Right atrium auricular region (tissue), 2 donors: ENCODE measurements around the gene TMEM38A. TPM values are rescaled to one million over a fixed set of nuclear protein-coding genes. Genes with fewer than 3 reads are reported as not detected.
A peak's percentile ranks its signal among the peaks of the same experiment; 100 is the strongest.
"Not testable (repeated sequence)": the region's sequence is repeated elsewhere in the genome, so short reads cannot be mapped to it uniquely, and the experiment has no call there.

Experiments
- DNase-seq: peaks from one replicate; pipeline ENCODE4 v3.0.0-alpha.2; 2019; ENCODE audit warnings: low spot score
- H3K27ac ChIP-seq, 2 donors: fragments of 200-600 bp; sonication (generic); 1 replicate in 1 of 2; 2 replicates in 1 of 2; pipeline ENCODE4 v1.5.1; 2016 to 2019
- H3K27me3 ChIP-seq, 2 donors: fragments of 200-600 bp; sonication (generic); one replicate each; pipeline versions ENCODE4 v1.5.1 to v1.6.0; 2017 to 2019
- H3K36me3 ChIP-seq: fragments of 200-600 bp; sonication (generic); one replicate; pipeline ENCODE4 v1.5.1; 2016
- H3K4me1 ChIP-seq, 2 donors: fragments of 200-600 bp; sonication (generic); one replicate each; pipeline versions ENCODE4 v1.5.1 to v1.6.0; 2017 to 2019
- H3K4me3 ChIP-seq, 2 donors: fragments of 200-600 bp; sonication (generic); 1 replicate in 1 of 2; 2 replicates in 1 of 2; pipeline ENCODE4 v1.5.1; 2017 to 2019; ENCODE audit warnings: mild to moderate bottlenecking in 1 of 2, moderate library complexity in 1 of 2
- H3K9me3 ChIP-seq, 2 donors: fragments of 200-600 bp; sonication (generic); one replicate each; pipeline ENCODE4 v1.5.1; 2019
- total RNA-seq, 2 donors: library from RNA; depleted of rRNA; stranded (reverse); fragments of >200 nt; gene quantifications; one replicate each; pipeline ENCODE4 v1.1.0, GENCODE V29; 2016
- TF ChIP-seq, protein P1 (sequence below), 2 donors: fragments of 200-600 bp; sonication (generic); IDR thresholded peaks; one replicate each; pipeline ENCODE4 v1.5.1; 2019; ENCODE audit warnings: antibody characterized with exemption in 2 of 2

Gene TMEM38A
- total RNA-seq, 2 donors from 2014 or later: 12.1 to 14.5 TPM

DNA sequence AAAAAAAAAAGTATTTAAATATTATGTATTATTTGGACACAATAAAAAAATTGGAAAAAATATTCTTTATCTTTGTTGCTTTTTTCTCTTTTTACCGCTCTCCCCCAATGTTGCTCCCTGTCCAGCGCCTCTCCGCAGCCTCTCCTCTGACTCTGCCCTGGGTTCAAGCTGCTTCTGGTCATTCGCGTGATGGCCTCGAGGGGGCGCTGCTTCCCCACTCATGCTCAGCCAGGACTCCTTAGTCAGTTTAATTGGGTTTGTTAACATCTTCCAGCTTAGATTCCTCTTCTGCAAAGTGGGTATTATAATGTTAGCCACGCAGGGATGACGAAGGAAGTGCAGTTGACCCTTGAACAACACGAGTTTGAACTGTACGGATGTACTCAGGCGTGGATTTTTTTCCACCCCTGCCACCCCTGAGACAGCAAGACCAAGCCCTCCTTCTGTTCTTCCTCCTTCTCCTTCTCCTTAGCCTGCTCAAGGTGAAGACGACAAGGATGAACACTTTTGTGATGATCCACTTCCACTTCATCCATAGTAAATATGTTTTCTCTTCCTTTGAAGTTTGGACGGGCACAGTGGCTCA lies 53.9 kb downstream of the TMEM38A start:
- H3K27ac ChIP-seq: no peak overlapping the region
- H3K4me1 ChIP-seq: no peaks in the 10 kb centered on the region
- TF ChIP-seq, protein P1, sequence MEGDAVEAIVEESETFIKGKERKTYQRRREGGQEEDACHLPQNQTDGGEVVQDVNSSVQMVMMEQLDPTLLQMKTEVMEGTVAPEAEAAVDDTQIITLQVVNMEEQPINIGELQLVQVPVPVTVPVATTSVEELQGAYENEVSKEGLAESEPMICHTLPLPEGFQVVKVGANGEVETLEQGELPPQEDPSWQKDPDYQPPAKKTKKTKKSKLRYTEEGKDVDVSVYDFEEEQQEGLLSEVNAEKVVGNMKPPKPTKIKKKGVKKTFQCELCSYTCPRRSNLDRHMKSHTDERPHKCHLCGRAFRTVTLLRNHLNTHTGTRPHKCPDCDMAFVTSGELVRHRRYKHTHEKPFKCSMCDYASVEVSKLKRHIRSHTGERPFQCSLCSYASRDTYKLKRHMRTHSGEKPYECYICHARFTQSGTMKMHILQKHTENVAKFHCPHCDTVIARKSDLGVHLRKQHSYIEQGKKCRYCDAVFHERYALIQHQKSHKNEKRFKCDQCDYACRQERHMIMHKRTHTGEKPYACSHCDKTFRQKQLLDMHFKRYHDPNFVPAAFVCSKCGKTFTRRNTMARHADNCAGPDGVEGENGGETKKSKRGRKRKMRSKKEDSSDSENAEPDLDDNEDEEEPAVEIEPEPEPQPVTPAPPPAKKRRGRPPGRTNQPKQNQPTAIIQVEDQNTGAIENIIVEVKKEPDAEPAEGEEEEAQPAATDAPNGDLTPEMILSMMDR (IDR thresholded peaks at IDR 0.05): peak; percentile 45 to 70
- H3K4me3 ChIP-seq: no peak overlapping the region
- H3K36me3 ChIP-seq: no peaks in the 10 kb centered on the region
- no peaks in the 10 kb centered on the region for H3K27me3 ChIP-seq
- no peaks in the 10 kb centered on the region for H3K9me3 ChIP-seq
- DNase-seq: peak; percentile 65

DNA sequence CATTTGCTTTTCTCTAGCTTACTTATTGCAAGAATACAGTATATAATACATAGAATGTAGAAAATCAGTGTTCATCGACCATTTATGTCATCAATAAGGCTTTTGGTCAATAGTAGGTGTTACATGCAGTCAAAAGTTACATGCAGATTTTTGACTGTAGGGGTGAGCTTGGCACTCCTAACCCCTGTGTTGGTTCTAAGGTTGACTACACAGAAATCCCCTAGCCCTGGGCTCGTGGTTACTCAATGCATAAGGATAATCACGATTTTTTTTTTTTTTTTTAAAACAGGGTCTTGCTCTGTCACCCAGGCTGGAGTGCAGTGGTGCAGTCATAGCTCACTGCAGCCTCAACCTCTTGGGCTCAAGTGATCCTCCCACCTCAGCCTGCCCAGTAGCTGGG lies 54.7 kb downstream of the TMEM38A start:
- Histone ChIP-seq H3K9me3 (no peaks in the 10 kb centered on the region), H3K4me1 (no peaks in the 10 kb centered on the region), H3K4me3 (no peak overlapping the region), H3K27ac (no peak overlapping the region), H3K27me3 (no peaks in the 10 kb centered on the region), H3K36me3 (no peaks in the 10 kb centered on the region)
- TF ChIP-seq, protein P1 (IDR thresholded peaks at IDR 0.05): no peak
- DNase-seq: no peak

DNA sequence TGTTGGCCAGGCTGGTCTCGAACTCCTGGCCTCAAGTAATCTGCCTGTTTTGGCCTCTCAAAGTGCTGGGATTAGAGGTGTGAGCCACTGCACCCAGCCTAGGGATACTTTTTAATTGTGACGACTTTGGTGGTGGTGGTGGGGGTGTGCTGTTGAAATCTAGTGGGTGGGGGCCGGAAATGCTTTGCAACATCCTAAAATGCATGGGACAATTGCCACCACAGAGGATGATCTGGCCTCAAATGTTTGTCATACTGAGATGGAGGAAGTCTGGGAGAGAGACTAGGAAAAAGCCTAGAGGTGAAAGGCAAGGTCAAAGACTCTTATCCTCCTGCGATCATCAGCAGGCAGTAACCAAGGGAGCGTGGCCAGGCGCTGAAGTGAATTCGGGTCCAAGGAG lies 60.1 kb downstream of the TMEM38A start:
- Histone ChIP-seq H3K36me3 (no peaks in the 10 kb centered on the region), H3K9me3 (no peaks in the 10 kb centered on the region), H3K27me3 (no peaks in the 10 kb centered on the region), H3K4me1 (no peaks in the 10 kb centered on the region), H3K27ac (no peak overlapping the region), H3K4me3 (no peak overlapping the region)
- TF ChIP-seq, protein P1 (IDR thresholded peaks at IDR 0.05): no peak
- DNase-seq: no peak

DNA sequence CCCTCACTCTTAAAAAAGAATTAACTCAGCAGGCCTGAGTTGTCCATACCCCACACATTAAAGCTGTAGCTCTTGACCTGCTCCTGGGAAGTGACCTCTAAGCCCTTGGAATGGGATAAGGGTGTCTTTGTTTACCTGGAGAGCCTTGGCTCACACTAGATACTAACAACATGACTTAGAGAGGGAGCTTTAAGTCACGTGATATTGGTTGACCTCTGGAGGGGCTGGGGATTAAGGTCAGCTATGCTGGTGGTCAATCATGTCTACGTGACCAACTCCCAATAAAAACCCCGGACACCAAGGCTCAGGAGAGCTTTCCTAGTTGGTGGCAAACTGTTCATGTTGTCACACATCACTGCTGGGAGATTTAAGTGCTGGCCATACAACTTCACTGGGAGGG lies 61.7 kb downstream of the TMEM38A start:
- no peaks in the 10 kb centered on the region for H3K4me1 ChIP-seq
- DNase-seq: no peak
- H3K4me3 ChIP-seq: no peak overlapping the region
- H3K36me3 ChIP-seq: no peaks in the 10 kb centered on the region
- H3K27me3 ChIP-seq: no peaks in the 10 kb centered on the region
- H3K27ac ChIP-seq: no peak overlapping the region
- no peaks in the 10 kb centered on the region for H3K9me3 ChIP-seq
- TF ChIP-seq, protein P1 (IDR thresholded peaks at IDR 0.05): no peak

DNA sequence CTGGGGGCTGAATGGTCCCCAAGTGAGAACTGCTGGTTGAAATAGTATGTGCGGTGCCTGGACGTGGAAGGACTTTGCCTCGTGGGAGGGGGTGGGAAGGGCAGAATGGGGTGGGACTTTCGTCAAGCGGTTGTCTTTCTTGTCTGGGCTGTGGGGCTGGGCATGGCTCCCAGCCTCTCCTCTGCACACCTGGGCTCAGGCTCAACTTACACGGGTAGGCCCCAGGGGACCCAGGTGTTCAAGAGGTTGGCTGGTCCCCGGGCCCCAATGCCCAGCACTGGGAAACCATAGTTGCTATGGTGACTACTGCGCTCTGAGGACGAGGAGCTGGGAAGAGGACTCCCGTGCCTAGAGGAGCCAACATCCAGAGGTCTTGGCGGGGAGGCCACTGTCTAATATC lies 66.0 kb downstream of the TMEM38A start:
- no peak overlapping the region for H3K4me3 ChIP-seq
- H3K4me1 ChIP-seq: no peaks in the 10 kb centered on the region
- H3K27me3 ChIP-seq: no peaks in the 10 kb centered on the region
- no peaks in the 10 kb centered on the region for H3K36me3 ChIP-seq
- H3K9me3 ChIP-seq: no peaks in the 10 kb centered on the region
- H3K27ac ChIP-seq: no peak overlapping the region
- TF ChIP-seq, protein P1 (IDR thresholded peaks at IDR 0.05): no peak
- DNase-seq: no peak

DNA sequence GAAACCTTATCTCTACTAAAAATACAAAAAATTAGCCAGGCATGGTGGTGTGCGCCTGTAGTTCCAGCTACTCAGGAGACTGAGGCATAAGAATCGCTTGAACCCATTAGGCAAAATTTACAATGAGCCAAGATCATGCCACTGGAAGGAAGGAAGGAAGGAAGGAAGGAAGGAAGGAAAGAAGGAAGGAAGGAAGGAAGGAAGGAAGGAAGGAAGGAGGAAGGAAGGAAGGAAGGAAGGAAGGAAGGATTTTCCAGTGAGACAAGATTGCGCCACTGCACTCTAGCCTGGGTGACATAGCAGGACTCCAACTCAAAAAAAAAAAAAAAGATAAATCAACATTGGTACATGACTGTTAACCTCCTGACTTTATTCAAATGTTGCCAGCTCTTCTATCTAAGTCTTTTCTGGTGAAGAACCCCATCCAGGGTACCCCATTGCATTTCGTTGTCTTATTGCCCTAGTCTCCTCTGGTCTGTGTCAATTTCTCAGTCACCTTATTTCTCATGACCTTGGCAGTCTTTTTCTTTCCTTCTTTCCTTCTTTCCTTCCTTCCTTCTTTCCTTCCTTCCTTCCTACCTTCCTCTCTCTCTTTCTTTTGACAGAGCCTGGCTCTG lies 74.8 kb downstream of the TMEM38A start:
- not testable (repeated sequence) for DNase-seq, H3K4me1 ChIP-seq, H3K27ac ChIP-seq, H3K36me3 ChIP-seq, H3K27me3 ChIP-seq, H3K9me3 ChIP-seq, H3K4me3 ChIP-seq
